ENCODE data around the gene IGF1R. TPM values are rescaled to one million over a fixed set of nuclear protein-coding genes. Genes with fewer than 3 reads are reported as not detected.

The IGF1R gene
- total and polyA plus RNA-seq, 2 of the 8 experiments (the other 6 are each of a cell fraction or from before 2014, with no cell fraction given): 32.9 to 109 TPM

DNA sequence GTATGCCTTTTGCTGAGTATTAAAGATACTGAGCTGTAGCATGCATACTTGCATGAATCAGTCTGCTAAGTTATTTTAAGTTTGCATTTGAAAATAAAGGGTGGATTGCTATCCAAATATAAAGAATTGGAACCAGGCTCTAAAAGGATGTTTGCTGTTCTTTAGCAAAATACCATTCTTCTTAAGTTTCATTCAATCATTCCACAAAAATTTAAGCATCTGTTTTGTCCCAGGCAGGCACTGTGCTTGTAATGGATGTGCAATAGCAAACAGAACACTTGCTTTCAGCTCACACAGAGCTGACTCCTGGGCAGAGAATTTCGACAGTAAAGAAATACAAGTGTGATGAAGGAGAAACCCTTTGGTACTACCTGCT is 208.2 kb downstream of the IGF1R start:
- Histone ChIP-seq H3K4me2 (ENCODE audit: insufficient read depth in 1 of 2, low read depth in 2 of 2, low read length in 2 of 2) (no peak overlapping the region), H2AK5ac (ENCODE audit: low read depth, low read length) (no peak overlapping the region), H2BK12ac (ENCODE audit: low read depth, low read length) (no peak overlapping the region), H3K9ac (replicated peaks in 1 of 4; ENCODE audit: extremely low read depth in 1 of 4, low read depth in 3 of 4, low read length in 3 of 4) (no peak overlapping the region), H2AFZ (ENCODE audit: low read length) (no peak overlapping the region), H3K27ac (ENCODE audit: low read depth, low read length) (no peak overlapping the region), H3K79me2 (ENCODE audit: control insufficient read depth in 1 of 2, insufficient read depth in 2 of 2, low read length in 2 of 2) (peaks cover 19 to 94% of the 10 kb centered on the region in 2 experiments), H2BK15ac (ENCODE audit: low read length) (no peak overlapping the region), H3K14ac (ENCODE audit: insufficient read length) (no peak overlapping the region), H3K23ac (ENCODE audit: insufficient read length) (no peak overlapping the region), H3K18ac (ENCODE audit: extremely low read depth, low read length) (no peak overlapping the region), H3K9me3 (ENCODE audit: insufficient read depth in 2 of 2, low read depth in 1 of 2, low read length in 1 of 2) (no peaks in the 10 kb centered on the region), H3K4me1 (replicated peaks in 1 of 4; ENCODE audit: control insufficient read depth in 3 of 4, insufficient read depth in 4 of 4, low read length in 3 of 4) (peaks cover 21 to 35% (median 27%) of the 10 kb centered on the region in 4 experiments), H3K79me1 (ENCODE audit: low read depth, low read length) (peaks cover 11% of the 10 kb centered on the region), H3K36me3 (ENCODE audit: control insufficient read depth in 2 of 4, insufficient read depth in 4 of 4, low read length in 3 of 4) (no peaks in the 10 kb centered on the region), H3K27me3 (replicated peaks in 1 of 4; ENCODE audit: control insufficient read depth in 3 of 4, extremely low read depth in 1 of 4, insufficient read depth in 3 of 4, low read length in 3 of 4) (no peaks in the 10 kb centered on the region), H4K5ac (ENCODE audit: insufficient read length, low read depth, low read length) (no peak overlapping the region), H4K20me1 (replicated peaks in 1 of 2; ENCODE audit: control insufficient read depth in 1 of 2, insufficient read depth in 2 of 2, low read length in 2 of 2) (peaks cover 6 to 19% of the 10 kb centered on the region in 2 experiments), H3K4me3 (ENCODE audit: extremely low read depth in 1 of 4, insufficient read depth in 2 of 4, low read depth in 3 of 4, low read length in 4 of 4) (no peak overlapping the region), H4K8ac (ENCODE audit: extremely low read depth, insufficient read depth, low read length) (no peak overlapping the region), H3K23me2 (ENCODE audit: low read depth, low read length) (peaks cover 6% of the 10 kb centered on the region), H2BK20ac (ENCODE audit: low read length) (no peak overlapping the region), H4K91ac (replicated peaks; ENCODE audit: insufficient read length, low read length) (no peak overlapping the region), H2BK5ac (ENCODE audit: low read depth, low read length) (no peak overlapping the region), H2BK120ac (replicated peaks; ENCODE audit: low read depth, low read length) (no peak overlapping the region), H3K56ac (replicated peaks; ENCODE audit: insufficient read length, low read depth, low read length) (no peak overlapping the region), H3K4ac (replicated peaks; ENCODE audit: insufficient read length, low read depth, low read length) (no peak overlapping the region)
- FAIRE-seq (no peak), DNase-seq (ENCODE audit: low read depth in 1 of 2, low spot score in 2 of 2) (no peak)
- WGBS, 2 experiments (ENCODE audit: extremely low coverage in 1 of 2, insufficient coverage in 1 of 2, insufficient read length in 1 of 2, insufficient replicate concordance in 2 of 2, low coverage in 1 of 2, low lambda C conversion rate in 2 of 2, missing lambda C conversion rate in 1 of 2): 84% methylated on average over 1 of the region's 1 CpG; no CpG with 5 or more reads in 1 of the 2 experiments
- POLR2A ChIA-PET (ENCODE audit: partially characterized antibody): interaction anchor here (1.5 to 1.8 kb wide), 2 partner anchors 10 to 56 kb away, joined by 4 to 6 read pairs; no protein-coding TSS in a partner anchor
- CTCF ChIA-PET (ENCODE audit: partially characterized antibody): interaction anchor here (1.0 to 5.6 kb wide), 12 partner anchors 8 to 338 kb away, joined by 3 to 46 read pairs (median 5); no protein-coding TSS in a partner anchor
- TF ChIP-seq CTCF (IDR thresholded peaks at IDR 0.05; ENCODE audit: control extremely low read depth in 1 of 3, insufficient read depth in 1 of 3, low read depth in 1 of 3, low read length in 3 of 3): no peak
- TF ChIP-seq SUZ12 (IDR thresholded peaks at IDR 0.05; ENCODE audit: low read length): no peak
- TF ChIP-seq JUN (IDR thresholded peaks at IDR 0.05; ENCODE audit: low read depth, low read length): no peak
- TF ChIP-seq CHD1 (IDR thresholded peaks at IDR 0.05; ENCODE audit: low read depth, low read length): no peak
- TF ChIP-seq KDM5A (IDR thresholded peaks at IDR 0.05; ENCODE audit: low read length): no peak
- TF ChIP-seq CEBPB (IDR thresholded peaks at IDR 0.05; ENCODE audit: low read depth, low read length): no peak
- TF ChIP-seq TCF12 (IDR thresholded peaks at IDR 0.05; ENCODE audit: low read depth, low read length): no peak
- TF ChIP-seq FOSL1 (IDR thresholded peaks at IDR 0.05; ENCODE audit: insufficient read depth, low read depth, low read length): no peak
